NCI-H345 treated with DMSO at 0.1 percent for 48 hours (cell line): ENCODE results near the gene TMEM37.

Experiments
- DNase-seq: peaks from one replicate; lab custom pipeline; 2025; ENCODE audit not compliant: unreplicated experiment; lab: John Stamatoyannopoulos, UW

Gene TMEM37

DNA sequence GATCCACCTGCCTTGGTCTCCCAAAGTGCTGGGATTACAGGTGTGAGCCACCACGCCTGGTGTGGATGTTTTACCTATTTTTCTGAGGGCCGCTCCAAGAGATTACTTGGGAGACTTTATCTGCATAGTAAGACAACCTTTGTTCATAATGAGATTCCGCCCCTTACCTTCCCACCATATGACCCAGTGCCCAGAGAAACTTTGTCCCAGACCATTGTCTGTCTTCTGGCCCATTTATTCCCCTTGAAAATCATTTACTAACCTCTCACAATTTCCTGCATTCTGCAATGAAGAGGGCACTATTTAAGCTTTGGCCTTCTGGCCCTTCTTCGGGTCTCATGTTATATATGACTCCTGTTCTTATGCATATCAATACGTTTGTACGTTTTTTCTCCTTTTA, 13.7 kb upstream of the TMEM37 start:
- DNase-seq = no peak

DNA sequence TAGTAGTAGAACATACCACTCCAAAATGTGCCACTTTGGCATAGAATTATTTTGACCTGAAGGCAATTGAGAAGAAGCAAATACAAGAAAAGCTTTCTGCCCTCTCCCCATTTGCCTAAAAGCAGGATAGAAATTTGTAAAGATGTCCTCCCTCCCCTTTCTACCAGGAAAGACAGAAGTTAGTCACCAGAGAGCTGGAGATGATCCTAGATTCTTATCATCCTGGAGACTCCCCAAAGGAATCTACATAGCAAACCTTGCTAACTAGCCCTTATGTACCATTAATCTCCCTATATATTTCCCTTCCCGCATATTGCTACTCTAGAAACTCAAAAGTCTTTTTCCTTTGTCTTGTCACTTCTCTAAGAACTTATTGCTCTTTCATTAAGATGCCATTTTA, 12.6 kb upstream of the TMEM37 start:
- DNase-seq = no peak

DNA sequence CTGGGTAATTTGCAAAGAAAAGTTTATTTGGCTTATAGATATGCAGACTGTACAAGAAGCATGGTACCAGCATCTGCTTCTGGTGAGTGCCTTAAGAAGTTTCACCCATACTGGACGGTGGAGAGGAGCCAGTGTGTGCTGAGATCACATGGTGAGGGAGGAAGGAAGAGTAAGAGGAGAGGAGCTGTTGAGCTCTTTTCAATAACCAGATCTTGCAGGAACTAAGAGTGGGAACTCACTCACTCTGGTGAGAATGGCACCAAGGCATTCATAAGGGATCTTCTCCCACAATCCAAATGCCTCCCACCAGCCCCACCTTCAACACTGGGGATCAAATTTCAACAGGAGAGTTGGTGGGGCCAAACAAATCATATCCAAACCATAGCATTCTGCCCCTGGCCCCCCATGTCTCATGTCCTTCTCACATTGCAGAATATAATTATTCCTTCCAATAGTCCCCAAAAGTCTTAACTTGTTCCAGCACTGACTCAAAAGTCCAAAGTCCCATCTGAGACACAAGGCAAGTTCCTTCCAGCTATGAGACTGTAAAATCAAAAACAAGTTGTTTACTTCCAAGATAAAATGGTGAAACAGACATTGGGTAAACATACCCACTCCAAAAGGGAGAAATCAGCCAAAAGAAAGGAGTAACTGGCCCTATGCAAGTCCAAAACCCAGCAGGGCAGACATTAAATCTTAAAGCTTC, 11.7 kb upstream of the TMEM37 start:
- DNase-seq = no peak

DNA sequence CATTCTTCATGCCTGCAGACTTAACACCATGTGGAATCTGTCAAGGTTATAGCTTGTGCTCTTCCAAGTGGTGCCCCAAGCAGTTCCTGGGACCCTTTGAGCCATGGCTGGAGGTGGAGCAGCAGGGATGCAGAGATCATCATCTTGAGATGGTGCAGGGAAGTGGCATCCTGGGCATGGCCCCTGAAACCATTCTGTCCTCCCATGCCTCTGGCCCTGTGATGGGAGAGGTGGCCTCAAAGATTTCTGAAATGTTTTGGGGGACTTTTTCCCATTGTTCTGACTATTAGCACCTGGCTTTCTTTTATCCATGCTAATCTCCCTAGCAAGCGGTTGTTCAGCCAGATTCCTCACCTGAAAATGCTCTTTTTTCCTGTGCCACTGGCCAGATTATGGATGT, 10.3 kb upstream of the TMEM37 start:
- no peak for DNase-seq

DNA sequence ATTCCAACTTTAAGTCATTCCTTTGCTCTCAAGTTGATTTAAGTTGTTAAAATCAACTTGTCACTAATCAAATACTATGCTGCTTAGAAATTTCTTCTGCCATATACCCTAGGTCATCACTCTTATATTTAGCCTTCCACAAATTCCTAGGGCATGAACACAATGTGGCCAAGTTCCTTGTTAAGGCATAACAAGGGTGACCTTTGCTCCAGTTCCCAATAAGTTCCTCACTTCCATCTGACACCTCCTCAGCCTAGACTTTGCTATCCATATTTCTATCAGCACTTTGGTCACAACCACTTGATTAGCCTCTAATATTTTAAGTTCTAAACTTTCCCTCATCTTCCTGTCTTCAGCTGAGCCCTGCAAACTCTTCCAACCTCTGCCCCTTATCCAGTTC, 9.9 kb upstream of the TMEM37 start:
- DNase-seq = no peak

DNA sequence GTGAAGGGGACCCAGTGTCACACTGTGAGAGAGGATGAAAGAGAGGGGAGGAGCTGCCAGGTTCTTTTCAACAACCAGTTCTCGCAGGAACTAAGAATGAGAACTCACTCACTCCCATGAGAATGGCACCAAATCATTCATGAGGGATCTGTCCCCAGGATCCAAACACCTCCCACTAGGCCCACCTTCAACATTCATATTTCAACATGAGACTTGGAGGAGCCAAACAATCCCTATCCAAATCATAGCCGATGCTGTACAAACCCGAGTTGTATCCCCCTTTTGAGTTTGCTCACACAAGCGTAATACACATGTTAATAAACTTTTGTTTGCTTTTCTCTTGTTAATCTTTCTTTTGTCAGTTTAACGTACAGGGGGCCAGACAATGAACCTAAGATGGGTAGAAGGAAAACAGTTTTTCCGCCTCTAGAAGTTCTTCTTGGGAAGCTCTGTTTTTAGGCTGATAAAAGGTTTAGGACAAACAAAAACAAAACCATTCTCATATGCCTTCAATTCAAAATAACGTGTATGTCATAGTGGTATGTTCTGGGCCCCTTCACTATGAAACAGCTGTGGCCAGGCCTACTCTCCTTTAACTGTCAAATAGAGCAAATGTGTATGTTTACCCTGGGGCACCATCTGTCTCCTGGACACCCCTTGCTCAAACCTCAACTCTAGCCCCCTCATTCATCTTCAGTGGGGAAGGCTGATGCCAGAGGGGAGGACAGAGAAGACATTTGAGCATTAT, 9.1 kb upstream of the TMEM37 start:
- no peak for DNase-seq

DNA sequence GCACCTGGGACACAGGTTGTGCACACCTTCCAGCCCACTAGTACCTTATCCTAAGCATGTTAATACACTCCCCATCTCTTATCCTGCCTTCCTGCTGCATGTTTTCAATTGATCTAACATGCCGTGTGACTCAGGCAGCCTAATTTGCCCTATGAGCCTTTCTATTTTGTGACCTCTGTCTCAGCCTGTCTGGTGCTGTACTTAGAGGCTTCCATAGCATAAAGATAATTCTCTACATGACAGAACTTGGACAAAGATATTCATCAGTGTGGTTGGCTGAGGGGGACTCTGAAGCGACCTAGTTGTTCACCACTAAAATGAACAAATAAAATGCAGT, 8.6 kb upstream of the TMEM37 start:
- DNase-seq = no peak

DNA sequence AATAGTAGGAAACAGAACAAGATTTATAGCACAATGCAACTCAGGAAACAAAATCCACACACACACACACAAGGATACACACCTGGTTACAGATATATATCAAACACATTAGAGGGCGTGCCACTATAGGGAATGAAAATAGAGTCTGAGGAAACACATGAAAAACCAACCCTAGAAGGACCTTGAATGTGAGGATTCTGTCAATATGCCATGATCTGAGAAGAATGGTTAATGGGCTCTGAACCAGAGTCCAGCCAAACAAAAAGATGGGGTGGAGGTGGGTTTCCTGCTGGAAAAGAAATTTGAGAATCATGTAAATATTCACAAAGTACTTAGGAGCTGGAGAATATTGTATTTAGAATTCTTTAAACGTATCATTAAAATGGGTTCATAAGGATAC, 7.8 kb upstream of the TMEM37 start:
- DNase-seq = no peak

DNA sequence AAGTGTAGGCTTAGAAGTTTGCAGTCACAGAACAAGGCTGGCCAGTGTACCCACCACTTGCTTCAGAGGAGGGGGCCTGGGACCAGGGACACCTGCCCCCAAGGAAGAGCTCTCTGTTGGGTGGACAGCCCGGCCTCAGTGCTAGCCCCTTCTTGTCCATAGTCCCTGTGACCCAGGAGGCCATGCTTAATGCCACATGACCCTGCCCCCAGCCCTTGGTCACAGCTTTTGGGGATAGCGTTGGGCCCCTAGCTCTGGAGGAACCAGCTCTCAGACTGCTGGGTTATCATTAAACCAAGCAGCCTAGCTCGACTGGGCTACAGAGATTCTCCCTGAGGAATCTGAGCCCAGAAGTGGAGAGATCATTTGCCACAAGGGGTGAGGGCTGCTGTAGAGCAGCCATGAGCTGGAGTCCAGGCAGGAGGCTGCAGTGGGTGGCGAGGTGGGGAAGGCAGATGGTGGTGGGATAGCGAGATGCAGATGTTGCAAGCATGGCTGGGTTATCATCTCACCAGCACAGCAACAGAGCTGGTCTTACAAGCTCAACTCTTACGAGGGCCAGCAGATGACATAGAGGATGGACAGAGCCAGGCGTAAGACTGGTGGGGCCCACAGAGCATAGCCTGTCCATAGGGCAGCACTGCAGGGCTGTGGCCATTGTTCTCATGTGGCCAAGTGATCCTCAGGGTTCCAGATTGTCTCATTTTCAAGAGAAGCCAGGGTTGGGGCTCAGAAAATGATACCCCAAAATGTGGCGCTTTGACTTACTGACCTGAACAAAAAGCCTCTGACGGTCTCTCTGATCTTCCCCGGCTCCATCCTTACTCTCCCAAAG, 7.2 kb upstream of the TMEM37 start:
- no peak for DNase-seq

DNA sequence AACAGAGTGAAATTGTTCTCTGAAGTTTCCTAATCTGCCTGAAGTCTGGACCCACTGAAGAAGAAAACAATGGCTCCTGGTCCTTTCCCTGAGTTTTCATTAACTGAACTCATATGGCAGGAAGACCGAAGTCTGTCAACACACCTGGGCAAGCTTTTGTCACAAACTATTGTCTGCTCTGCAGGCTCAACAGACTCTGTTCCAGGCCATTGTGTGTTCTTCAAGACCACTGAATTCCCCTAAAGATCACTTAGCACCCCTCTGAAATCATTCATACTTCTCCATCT, 6.6 kb upstream of the TMEM37 start:
- DNase-seq = no peak

DNA sequence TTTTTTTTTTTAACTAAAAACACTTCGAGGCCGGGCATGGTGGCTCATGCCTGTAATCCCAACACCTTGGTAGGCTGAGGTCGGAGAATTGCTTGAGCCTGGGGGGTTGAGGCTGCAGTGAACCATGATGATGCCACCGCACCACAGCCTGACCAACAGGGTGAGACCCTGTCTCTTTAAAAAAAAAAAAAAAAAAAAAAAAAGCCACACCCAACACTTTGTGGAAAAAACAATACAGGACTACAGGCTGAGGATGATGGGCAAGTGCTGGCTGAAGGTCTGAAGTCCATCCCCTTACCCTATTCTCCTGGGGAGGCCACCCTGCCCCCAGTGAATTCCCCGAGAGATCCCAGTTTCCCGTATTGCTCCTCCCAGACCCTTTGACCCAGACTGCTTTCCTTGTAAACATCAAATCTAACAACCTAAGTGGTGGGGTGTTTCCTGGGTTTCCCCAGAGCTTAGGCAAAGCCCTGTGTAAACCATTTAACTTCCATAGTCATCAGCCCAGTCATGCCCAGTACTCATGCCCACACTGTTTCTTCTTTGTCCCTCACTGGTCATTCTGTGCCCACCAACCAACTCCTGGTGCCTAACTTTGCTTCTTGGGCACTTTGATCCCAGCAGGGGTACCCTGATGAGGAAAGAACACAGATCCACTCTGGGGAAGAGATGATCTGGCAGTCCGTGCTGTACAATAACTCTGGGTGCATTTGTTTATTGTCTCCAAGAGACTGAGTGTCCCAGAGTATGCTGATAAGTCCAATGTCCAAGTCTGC, 5.8 kb upstream of the TMEM37 start:
- DNase-seq = no peak

DNA sequence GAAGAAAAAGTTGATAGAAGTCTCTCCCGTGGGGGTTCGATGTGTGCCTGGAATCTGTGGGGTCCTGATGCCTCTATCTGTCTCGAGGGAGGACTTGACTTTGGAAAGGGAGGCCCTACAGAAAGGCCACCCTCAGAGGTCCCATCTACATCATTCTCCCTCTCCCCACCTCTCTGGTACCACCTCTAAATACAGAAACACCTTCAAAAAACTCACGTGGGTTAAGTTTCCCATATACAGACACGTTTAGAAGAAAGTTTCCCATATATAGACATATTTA, 5.3 kb upstream of the TMEM37 start:
- DNase-seq = no peak

DNA sequence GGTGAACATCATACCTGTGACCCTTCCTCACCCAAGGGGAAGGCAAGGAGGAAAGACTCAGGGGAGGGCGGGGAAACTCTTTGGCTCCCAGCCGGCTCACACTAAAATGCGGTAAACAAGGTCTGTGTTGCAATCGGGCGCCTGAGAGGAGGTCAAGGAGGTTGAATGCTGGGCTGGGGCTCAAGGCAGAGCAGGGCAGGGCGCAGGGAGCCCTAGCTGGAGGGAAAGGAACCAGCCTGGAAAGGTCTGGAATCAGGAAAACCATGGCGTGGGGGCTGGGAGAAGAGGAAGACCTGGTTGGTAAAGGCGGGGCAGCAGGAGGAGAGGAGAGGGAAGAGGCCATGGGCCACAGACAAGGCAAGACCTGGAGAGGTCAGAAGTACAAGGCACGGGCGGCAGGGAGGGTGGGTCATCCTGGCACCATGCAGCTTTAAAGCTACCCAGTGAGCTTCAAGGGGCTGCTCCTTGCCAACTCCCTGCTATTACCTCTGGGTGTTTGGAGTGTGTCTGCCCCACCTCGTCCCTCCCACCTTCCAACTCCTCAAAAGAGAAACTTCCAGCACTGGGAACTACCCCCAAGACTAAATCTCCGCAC, 4.8 kb upstream of the TMEM37 start:
- no peak for DNase-seq

DNA sequence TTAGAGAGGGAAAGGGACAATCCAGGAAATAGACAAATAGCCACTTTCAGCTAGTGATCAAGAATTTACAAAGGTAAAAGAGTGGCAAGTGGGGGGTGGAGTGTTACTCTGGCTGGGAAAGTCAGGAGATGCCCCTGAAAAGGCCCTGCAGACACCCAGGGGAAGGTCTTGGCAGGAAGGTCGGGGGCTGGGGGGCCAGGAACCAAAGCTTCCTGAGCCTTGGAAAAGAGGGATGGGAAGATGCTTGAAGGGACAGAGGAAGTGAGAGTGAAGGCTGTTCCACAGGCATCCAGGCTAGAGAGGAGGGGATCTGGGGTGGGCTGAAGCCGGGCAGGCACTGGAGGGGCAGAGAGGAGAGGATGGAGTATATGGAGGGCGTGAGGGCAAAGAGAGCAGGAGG, 3.9 kb upstream of the TMEM37 start:
- no peak for DNase-seq

DNA sequence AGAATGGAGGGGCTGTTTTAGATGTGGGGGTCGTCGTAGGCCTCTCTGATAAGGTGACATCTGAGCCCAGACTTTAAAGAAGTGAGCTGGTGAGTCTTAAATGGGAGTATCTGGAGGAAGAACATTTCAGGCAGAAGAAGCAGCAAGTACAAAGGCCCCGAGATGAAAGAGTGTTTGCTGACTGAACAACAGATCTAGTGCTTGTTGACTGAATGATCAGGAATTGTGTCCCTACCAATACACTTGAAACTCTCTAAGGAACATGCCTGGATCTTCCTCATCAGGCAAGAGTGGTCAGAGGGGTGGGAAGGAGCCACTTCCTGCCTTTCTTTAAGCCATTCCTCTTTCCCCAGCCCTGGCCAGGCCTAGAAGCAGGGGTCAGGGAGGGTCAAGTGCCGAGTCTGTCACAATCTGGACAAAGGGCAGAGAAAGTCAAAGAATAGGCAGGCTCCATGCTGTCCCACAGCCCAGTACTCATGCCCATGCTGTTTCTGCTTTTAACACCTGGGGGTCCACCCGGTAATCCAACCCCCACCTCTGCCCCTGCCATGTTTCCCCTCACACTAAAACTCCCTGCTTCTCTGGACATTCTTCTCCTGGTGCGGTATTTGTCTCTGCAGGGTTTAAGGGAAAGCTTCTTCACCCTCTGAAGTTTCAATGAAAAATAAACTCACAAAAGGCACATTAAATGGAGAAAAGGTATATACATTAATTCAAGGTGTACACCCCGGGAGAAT, 3.0 kb upstream of the TMEM37 start:
- DNase-seq = no peak

DNA sequence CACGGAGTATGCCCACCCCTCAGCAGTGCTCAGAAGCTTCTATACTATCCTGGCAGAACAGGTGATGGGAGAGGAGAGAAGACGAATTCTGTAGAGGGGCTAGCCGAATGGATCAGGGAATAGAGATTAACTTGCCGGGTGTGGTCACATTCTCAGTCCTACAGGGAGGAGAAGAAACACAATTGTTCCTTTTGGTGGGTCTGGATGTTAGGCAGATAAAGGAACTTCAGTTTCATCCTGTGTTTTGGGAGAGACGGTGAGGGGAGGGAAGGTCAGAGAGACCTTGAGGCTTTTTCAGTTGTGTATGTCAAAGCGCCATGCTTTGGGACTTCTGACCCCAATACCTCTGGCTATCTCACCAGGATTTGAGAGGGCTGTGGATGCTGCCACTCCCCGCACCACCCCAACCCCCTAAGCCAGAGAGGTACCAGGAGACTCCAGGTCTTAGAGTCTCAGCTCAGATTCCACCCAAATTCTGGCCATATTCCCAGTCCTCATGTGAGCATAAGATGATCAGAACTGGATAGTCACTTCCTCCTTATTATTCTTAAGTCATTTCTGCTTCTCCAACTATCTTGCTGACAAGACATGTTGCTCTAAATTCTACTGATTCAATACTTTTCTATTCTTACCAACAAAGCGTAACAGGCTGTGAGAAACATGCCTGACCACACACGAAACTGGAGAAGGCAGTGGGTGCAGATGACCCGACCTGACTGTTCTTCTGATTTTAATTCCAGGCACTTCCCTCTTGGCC, 2.3 kb upstream of the TMEM37 start:
- DNase-seq = no peak

DNA sequence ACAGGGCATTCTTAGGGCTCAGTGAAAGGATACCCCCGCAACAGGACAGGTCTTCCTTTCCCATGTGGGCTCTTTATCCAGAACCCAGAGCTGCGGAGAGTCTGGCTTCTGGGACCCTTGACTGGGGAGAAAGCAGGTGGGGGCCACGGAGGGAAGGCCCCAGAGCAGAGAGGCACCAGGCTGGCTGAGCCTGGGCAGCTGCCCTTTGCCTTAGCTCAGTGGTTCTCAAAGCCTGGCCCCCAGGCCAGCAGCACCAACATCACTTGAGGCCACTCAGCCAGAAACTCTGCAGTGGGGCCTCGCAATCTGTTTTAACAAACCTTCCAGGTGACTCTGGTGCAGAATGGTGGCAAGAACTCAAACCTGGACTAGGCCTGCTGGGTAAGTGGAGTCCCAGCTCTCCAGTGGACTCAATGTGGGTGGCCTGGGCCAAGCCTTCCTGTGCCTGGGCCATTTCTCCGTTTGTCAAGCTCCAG, 1.6 kb upstream of the TMEM37 start:
- no peak for DNase-seq

DNA sequence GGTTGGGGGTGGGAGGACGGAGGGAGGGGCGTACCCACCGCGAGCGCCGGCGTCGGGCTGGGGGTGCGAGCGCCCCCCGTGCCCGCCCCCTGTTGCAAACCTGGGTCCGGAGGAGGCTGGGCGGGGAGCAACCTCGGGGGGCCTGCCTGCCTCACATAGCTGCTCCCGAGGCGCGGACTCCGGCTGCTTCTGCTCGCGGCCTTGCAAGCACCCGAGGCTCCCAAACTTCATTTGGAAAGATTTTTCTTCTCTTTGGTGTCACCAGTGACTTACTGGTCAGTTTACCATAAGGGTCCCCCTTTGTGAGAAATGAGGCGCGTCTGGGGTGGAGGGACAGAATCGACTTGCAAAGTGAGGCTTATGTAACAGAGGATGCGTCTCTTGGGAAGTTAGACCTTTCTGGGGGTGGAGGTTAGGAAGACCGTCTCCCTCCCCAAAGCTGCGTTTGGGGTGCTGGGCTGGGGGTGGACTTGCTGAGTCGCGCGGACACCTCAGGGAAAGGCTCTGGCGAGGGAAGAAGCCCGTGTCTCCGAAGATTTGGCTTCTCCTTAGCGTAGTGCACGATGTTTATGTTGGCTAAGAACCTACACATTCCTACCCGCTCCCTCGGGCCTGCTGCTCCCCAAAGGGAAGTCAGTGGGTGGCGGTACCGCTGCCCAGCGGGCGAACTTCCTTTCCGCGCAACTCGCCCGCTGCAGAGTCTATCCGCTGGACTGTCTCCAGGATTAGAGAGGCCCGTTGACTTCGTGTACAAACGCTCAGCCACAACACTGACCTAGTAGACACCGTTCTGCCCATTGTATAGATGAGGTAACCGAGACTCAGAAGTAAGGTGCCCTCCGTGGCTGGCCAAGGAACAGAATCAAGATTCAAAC, 559 bp downstream of the TMEM37 start:
- no peak for DNase-seq
